GM12873 (cell line): ENCODE data around the gene KNG1.

Experiments
- TF ChIP-seq, protein P1 (sequence below): IDR thresholded peaks from 2 replicates; pipeline ENCODE4 v1.5.1; 2012; ENCODE audit warnings: low read depth, mild to moderate bottlenecking, moderate library complexity, low read length, control low read depth; ENCODE audit not compliant: insufficient read depth; ENCODE audit errors: missing control alignments

The KNG1 gene

DNA sequence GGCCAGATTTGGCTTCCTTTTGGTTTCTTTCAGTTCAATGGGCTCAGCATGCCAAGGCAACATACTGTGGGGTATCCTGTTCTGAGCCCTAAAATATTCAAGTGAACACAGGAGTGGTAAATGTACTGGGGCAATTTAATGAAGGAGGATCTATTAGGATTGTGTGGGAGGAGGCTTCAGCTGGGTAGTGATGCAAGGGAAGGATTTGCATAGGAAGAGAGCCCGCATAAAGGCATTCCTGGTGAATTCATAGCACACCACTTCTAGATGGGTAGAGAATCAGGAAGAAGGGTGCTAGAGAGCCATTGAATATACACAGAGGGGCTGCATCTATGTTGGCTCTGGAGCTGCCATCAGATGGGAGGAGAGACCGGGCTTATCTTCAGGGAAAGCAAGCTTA is 20.6 kb upstream of the KNG1 start:
- TF ChIP-seq, protein P1, sequence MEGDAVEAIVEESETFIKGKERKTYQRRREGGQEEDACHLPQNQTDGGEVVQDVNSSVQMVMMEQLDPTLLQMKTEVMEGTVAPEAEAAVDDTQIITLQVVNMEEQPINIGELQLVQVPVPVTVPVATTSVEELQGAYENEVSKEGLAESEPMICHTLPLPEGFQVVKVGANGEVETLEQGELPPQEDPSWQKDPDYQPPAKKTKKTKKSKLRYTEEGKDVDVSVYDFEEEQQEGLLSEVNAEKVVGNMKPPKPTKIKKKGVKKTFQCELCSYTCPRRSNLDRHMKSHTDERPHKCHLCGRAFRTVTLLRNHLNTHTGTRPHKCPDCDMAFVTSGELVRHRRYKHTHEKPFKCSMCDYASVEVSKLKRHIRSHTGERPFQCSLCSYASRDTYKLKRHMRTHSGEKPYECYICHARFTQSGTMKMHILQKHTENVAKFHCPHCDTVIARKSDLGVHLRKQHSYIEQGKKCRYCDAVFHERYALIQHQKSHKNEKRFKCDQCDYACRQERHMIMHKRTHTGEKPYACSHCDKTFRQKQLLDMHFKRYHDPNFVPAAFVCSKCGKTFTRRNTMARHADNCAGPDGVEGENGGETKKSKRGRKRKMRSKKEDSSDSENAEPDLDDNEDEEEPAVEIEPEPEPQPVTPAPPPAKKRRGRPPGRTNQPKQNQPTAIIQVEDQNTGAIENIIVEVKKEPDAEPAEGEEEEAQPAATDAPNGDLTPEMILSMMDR, result no peak

DNA sequence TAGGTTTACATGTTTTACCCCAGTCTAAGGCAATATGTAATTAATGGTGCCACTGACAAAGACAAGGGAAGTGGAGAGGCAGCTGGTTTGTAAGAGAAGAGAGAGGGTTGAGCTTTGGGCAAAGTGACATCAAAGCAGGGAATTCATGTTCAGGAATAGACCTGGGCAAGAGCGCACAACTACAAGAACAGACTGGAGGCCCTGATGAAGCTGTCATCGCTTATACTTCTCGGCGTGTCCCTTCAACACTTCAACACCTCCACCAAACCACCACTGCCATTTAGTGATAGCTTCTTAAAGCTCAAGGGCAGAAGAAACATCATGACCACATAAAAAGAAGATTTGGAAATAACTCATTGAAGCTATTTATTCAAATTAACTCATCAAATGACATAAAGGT is 19.6 kb upstream of the KNG1 start:
- TF ChIP-seq, protein P1, result no peak

DNA sequence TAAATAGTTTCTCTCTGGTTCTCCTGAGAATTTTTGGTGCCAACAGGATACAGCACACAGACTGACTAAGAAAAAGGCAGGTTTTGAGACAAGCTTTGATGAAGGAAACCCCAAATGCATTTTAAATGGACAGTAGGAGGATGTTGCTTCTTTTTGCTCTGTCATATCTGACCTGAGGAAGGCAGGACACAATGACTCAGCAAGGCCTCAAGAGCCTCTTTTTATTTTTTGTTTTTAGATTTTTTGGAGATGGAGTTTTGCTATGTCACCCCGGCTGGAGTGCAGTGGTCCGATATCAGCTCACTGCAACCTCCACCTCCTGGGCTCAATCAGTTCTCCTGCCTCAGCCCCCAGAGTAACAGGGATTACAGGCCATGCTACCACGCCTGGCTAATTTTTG is 16.9 kb upstream of the KNG1 start:
- TF ChIP-seq, protein P1, result no peak

DNA sequence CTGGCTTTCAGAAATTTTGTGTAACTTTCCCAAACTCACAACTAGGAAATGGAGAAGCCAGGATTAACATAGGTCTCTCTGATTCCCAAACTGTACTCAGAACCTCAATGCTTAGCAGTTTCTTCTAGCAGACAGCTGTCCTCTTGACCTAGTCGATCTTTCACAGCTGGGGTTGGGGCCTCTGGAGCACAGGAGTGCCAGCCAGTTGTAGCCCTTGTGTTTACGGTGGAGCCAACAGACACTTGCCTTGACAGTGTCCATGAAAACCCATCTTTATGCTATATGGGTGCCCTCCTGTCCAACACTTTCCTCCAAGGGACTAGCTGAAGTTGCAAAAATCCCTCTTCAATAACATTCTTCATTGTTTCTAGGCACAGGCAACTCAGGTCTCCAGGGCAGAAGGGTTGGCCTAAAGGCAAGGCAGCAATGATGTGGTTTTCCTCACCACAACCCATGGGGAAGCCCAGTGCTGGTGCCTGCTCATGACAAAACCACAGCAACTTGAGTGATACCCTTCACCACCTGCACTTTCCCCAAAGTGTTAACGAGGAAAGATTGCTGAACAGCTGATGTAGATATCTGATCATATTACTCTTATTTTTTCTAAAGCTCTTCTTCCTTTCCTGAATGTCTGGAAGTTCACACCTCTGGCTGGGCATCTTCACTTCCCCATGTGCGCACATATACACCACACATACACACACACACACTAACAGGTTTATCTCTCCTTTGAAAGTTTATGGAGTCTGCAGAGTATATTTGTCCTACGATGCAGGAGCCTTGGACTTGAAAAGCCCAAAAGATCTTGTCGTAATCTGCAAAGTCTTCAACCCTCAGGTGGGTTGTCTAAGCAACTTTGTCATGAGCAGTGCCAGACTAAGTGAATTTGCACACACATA is 11.0 kb upstream of the KNG1 start:
- TF ChIP-seq, protein P1, result no peak

DNA sequence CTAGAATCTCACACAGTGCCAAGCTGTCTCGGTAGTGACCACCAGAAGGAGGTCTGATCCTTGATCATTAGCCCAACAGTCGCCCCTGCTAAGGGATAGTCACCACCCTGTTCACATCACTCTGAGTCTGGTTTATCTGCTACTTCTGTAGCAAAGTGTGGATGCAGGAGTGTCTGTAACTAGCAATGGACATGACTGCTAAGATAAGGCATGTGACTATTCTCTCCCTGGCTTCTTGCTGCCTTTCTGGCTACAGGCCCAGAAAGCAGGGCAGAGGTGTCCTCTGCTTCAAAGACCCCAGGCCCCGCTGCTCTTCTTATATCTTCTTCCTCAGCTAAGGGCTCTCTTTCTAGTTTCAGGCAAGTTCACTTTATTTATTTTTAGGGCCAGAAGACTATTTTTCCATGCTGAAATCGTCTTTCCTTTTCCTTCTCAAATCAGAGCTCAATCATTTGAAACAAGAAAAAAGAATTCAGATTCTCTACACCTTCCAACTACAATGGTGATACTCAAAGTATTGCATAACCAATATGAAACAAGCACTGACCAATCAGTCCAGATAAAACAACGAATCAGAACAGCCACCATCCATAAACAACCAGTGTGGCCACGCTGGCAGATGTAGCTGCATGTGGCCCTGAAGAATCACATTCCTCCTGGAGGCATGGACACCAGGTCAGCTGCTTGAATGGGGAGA is 8.0 kb upstream of the KNG1 start:
- TF ChIP-seq, protein P1, result no peak

DNA sequence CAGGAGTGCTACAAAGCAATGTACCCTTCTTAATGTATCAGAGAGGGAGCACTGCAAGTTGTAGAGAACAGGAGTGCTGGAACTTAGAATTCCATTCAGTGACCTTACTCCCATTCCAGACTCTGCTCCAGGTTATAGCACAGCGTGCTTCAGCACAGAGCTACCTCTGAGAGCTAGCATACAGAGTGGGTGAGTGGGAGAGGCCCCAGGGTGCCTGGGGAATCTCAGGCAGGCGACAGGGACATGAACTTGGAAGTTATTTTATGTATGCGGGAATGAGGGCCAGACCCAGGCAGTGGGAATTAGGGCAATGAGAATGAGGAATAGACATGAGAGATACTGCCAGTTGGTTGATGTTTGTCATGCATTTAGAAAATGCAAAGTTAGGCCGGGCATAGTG is 3.7 kb upstream of the KNG1 start:
- TF ChIP-seq, protein P1, result no peak

DNA sequence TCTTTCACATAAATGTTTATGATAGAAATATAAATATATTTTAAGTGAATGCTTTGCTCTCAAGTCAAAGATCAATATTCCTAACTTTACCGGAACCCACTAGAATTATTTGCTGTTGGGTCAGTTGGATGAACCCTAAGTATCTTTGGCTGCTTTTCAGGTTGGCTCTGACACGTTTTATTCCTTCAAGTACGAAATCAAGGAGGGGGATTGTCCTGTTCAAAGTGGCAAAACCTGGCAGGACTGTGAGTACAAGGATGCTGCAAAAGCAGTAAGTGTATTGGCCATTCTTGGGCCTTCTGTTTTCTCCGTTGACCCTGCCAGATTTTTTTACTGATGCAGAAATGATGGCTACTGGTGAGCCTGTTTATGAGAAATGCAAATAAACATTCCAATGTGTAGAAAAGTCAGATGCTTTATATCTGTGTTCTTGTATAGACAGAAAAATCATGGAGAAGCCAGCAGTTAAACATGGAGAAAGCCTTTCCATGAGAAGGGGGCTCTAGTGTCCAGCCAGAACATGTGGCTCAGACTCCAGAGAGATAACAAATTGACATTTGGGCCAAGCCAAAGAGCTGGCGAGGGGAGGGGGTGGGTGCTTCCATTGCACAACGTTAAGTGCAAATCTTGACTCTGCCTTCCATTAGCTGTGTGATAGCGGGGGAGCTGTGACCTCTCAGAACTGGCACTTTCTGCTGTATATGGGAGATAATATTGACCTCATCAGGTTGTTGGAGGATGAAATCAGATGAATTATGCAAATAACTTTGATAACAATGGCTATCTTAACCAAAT is 3.0 kb downstream of the KNG1 start:
- TF ChIP-seq, protein P1, result no peak
